ENCODE results near the gene GNAO1. TPM values are rescaled to one million over a fixed set of nuclear protein-coding genes. Genes with fewer than 3 reads are reported as not detected.
A peak's percentile ranks its signal among the peaks of the same experiment; 100 is the strongest.

The GNAO1 gene
- polyA plus RNA-seq, 1 donor (not counting 4 experiments of a cell fraction or from before 2014, with no cell fraction given): 0.13 TPM

DNA sequence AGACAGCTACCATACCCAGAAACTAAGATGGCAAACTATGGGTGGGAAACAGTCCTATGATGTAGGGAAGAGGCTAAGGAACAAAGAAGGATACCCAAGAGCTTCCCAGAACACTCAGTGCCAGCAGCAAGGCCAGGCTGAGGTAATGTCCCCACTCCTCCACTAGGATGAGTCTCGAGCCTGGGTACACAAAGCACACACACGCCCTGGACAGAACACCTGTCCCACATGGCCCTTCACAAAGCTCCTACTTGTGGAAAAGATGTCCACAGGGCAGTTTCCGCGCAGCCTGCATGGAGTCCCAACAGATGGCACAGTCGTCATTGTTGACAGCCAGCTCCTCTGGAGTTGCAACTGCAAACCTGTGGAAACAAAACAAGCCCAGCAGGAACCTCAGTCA lies 210.2 kb downstream of the GNAO1 start:
- no peaks in the 10 kb centered on the region for H3K9me1 ChIP-seq (ENCODE audit: control insufficient read depth, extremely low read depth, insufficient read depth, low read length)
- no peak for FAIRE-seq

DNA sequence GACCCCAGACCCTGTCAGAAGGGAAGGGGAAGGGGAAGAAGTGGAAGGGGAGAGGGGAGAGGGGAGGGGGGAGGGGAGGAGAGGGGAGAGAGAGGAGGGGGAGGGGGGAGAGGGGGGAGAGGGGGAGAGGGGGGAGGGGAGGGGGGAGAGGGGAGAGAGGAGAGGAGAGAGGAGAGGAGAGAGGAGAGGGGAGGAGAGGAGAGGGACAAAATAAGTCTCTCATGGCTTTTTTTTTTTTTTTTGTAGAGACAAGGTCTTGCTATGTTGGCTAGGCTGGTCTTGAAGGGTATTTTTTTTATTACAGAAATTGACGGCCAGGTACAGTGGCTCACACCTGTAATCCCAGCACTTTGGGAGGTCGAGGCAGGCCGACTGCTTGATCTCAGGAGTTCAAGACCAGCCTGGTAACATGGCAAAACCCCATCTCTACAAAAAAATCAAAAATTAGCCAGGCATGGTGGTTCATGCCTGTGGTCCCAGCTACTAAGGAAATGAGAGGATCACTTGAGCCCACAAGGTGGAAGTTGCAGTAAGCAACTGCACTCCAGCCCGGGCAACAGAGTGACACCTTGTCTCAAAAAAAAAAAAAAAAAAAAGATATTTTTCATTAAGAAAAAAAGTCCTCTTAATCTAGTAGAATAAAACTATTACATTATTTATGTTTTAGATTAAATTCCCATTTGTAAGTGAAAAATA lies 214.8 kb downstream of the GNAO1 start:
- FAIRE-seq: no peak
- H3K4me2 ChIP-seq (ENCODE audit: control insufficient read depth, extremely low read depth, insufficient read depth, low read depth, low read length): no peak overlapping the region
- dilution Hi-C loops (cut with MboI; ENCODE audit: extremely low pct_ligation_motif_present, low sequenced_read_pairs): no loop called here
- H3K9ac ChIP-seq (ENCODE audit: control insufficient read depth, extremely low read depth, insufficient read depth, low read length): no peak overlapping the region
- H3K79me2 ChIP-seq (ENCODE audit: control insufficient read depth, insufficient read depth, low read length): no peaks in the 10 kb centered on the region
- H2AFZ ChIP-seq (ENCODE audit: control insufficient read depth, low read length): no peak overlapping the region
- no peak for DNase-seq (ENCODE audit: low read depth, low spot score)
- H3K9me3 ChIP-seq (ENCODE audit: control insufficient read depth, low read depth, low read length): no peaks in the 10 kb centered on the region
- TF ChIP-seq EZH2 (IDR thresholded peaks at IDR 0.05; ENCODE audit: low read length) (no peak), CTCF (optimal IDR thresholded peaks at IDR 0.05 in 1 of 3, IDR thresholded peaks at IDR 0.05 in 1 of 3, conservative IDR thresholded peaks at IDR 0.05 in 1 of 3; ENCODE audit: extremely low read depth in 1 of 3, insufficient read depth in 2 of 3, low read length in 3 of 3) (no peak)
- H3K36me3 ChIP-seq (ENCODE audit: control insufficient read depth in 2 of 2, extremely low read depth in 1 of 2, insufficient read depth in 2 of 2, low read length in 2 of 2): peaks cover 12 to 36% of the 10 kb centered on the region in 2 experiments
- peaks cover 5% of the 10 kb centered on the region for H3K4me1 ChIP-seq (ENCODE audit: control insufficient read depth, extremely low read depth, insufficient read depth, low read length)
- H4K20me1 ChIP-seq (ENCODE audit: control insufficient read depth, extremely low read depth, insufficient read depth, low read length): no peaks in the 10 kb centered on the region
- no peaks in the 10 kb centered on the region for H3K9me1 ChIP-seq (ENCODE audit: control insufficient read depth, extremely low read depth, insufficient read depth, low read length)
- no peak overlapping the region for H3K27ac ChIP-seq (ENCODE audit: control insufficient read depth, insufficient read depth, low read length)
- no peak overlapping the region for H3K4me3 ChIP-seq (ENCODE audit: control insufficient read depth in 2 of 3, extremely low read depth in 1 of 3, insufficient read depth in 2 of 3, low read depth in 1 of 3, low read length in 3 of 3)
- no peaks in the 10 kb centered on the region for H3K27me3 ChIP-seq (ENCODE audit: control insufficient read depth, extremely low read depth, insufficient read depth, low read length)

More for the DNA sequence above, 210.2 kb downstream of the GNAO1 start:
- Histone ChIP-seq H3K4me1 (ENCODE audit: control insufficient read depth, extremely low read depth, insufficient read depth, low read length) (no peaks in the 10 kb centered on the region), H3K4me3 (ENCODE audit: control insufficient read depth in 2 of 3, extremely low read depth in 1 of 3, insufficient read depth in 2 of 3, low read depth in 1 of 3, low read length in 3 of 3) (no peak overlapping the region), H3K79me2 (ENCODE audit: control insufficient read depth, insufficient read depth, low read length) (no peaks in the 10 kb centered on the region), H3K4me2 (ENCODE audit: control insufficient read depth, extremely low read depth, insufficient read depth, low read depth, low read length) (no peak overlapping the region), H3K27ac (ENCODE audit: control insufficient read depth, insufficient read depth, low read length) (no peak overlapping the region), H4K20me1 (ENCODE audit: control insufficient read depth, extremely low read depth, insufficient read depth, low read length) (no peaks in the 10 kb centered on the region), H3K9ac (ENCODE audit: control insufficient read depth, extremely low read depth, insufficient read depth, low read length) (no peak overlapping the region), H3K9me3 (ENCODE audit: control insufficient read depth, low read depth, low read length) (no peaks in the 10 kb centered on the region), H3K27me3 (ENCODE audit: control insufficient read depth, extremely low read depth, insufficient read depth, low read length) (no peaks in the 10 kb centered on the region), H2AFZ (ENCODE audit: control insufficient read depth, low read length) (no peak overlapping the region), H3K36me3 (ENCODE audit: control insufficient read depth in 2 of 2, extremely low read depth in 1 of 2, insufficient read depth in 2 of 2, low read length in 2 of 2) (peaks cover 14 to 33% of the 10 kb centered on the region in 2 experiments)
- dilution Hi-C loops (cut with MboI; ENCODE audit: extremely low pct_ligation_motif_present, low sequenced_read_pairs): no loop called here
- DNase-seq (ENCODE audit: low read depth, low spot score): no peak
- no peak for TF ChIP-seq EZH2 (IDR thresholded peaks at IDR 0.05; ENCODE audit: low read length)
- peak; percentile 57 to 71 (median 64) for TF ChIP-seq CTCF (optimal IDR thresholded peaks at IDR 0.05 in 1 of 3, IDR thresholded peaks at IDR 0.05 in 1 of 3, conservative IDR thresholded peaks at IDR 0.05 in 1 of 3; ENCODE audit: extremely low read depth in 1 of 3, insufficient read depth in 2 of 3, low read length in 3 of 3)

Small RNA genes lying within 50 kb of the gene (small RNA-seq; reads per million reads assigned to genes)
- gene MIR3935 (ENCODE audit: insufficient read length in 3 of 3, low read depth in 3 of 3, low replicate concordance in 1 of 3): 0.13 to 4.3 (median 1.5) reads per million in 3 experiments

Other genes starting within 250 kb of the GNAO1 start
- 36.9 to 62.1 TPM (median 38.3 TPM) in 3 replicates for gene AMFR, start 234.1 kb downstream of the GNAO1 start, polyA plus RNA-seq

Measured in keratinocyte (primary cell).